ENCODE measurements around the gene EPOP. TPM values are rescaled to one million over a fixed set of nuclear protein-coding genes. Genes with fewer than 3 reads are reported as not detected.

Gene EPOP
- total RNA-seq, 1 donor from 2014 or later = 8.0 TPM

DNA sequence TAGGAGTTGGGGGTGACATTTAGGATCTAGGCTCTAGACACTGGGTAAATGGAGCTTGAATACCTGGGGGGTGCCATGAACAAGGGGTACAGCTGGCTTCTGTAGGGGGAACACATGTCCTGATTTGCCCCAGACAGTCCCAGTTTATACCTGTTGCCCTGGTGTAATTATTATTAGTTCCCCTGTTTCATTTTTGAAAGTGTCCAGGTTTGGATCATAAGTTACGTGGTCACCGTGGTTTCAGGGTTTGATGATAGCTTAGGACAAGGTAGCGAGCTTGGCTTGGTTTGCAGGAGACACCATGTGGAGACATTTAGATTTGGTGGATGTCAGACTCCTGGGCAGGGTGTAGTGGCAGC lies 35.8 kb upstream of the EPOP start:
- Histone ChIP-seq H3F3A (ENCODE audit: low read depth) (peaks cover 21% of the 10 kb centered on the region), H3K9ac (no peak overlapping the region), H4K20me1 (ENCODE audit: low read depth) (peaks cover 44% of the 10 kb centered on the region), H3K27me3 (peaks cover 25% of the 10 kb centered on the region), H3K27ac (no peak overlapping the region), H3K4me1 (peaks cover 15% of the 10 kb centered on the region), H2AFZ (replicated peaks) (no peak overlapping the region), H3K36me3 (no peaks in the 10 kb centered on the region), H3K79me2 (ENCODE audit: low read depth) (no peaks in the 10 kb centered on the region), H3K9me3 (ENCODE audit: low read depth) (no peaks in the 10 kb centered on the region), H3K4me2 (no peak overlapping the region), H3K4me3 (no peak overlapping the region)
- H3K27ac Mint-ChIP-seq = no peak overlapping the region
- no peak overlapping the region for H3K4me3 Mint-ChIP-seq
- H3K9me3 Mint-ChIP-seq = no peaks in the 10 kb centered on the region
- H3K36me3 Mint-ChIP-seq = peaks cover 7% of the 10 kb centered on the region
- no peak for DNase-seq (ENCODE audit: low spot score)
- TF ChIP-seq EZH2phosphoT487 (IDR thresholded peaks at IDR 0.05) (no peak), EZH2 (IDR thresholded peaks at IDR 0.05) (no peak)
- TF ChIP-seq, protein P1, sequence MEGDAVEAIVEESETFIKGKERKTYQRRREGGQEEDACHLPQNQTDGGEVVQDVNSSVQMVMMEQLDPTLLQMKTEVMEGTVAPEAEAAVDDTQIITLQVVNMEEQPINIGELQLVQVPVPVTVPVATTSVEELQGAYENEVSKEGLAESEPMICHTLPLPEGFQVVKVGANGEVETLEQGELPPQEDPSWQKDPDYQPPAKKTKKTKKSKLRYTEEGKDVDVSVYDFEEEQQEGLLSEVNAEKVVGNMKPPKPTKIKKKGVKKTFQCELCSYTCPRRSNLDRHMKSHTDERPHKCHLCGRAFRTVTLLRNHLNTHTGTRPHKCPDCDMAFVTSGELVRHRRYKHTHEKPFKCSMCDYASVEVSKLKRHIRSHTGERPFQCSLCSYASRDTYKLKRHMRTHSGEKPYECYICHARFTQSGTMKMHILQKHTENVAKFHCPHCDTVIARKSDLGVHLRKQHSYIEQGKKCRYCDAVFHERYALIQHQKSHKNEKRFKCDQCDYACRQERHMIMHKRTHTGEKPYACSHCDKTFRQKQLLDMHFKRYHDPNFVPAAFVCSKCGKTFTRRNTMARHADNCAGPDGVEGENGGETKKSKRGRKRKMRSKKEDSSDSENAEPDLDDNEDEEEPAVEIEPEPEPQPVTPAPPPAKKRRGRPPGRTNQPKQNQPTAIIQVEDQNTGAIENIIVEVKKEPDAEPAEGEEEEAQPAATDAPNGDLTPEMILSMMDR (IDR thresholded peaks at IDR 0.05) = no peak
- peaks cover 8% of the 10 kb centered on the region for H3K27me3 Mint-ChIP-seq (ENCODE audit: insufficient read depth, low read depth)
- peaks cover 32% of the 10 kb centered on the region for H3K4me1 Mint-ChIP-seq

DNA sequence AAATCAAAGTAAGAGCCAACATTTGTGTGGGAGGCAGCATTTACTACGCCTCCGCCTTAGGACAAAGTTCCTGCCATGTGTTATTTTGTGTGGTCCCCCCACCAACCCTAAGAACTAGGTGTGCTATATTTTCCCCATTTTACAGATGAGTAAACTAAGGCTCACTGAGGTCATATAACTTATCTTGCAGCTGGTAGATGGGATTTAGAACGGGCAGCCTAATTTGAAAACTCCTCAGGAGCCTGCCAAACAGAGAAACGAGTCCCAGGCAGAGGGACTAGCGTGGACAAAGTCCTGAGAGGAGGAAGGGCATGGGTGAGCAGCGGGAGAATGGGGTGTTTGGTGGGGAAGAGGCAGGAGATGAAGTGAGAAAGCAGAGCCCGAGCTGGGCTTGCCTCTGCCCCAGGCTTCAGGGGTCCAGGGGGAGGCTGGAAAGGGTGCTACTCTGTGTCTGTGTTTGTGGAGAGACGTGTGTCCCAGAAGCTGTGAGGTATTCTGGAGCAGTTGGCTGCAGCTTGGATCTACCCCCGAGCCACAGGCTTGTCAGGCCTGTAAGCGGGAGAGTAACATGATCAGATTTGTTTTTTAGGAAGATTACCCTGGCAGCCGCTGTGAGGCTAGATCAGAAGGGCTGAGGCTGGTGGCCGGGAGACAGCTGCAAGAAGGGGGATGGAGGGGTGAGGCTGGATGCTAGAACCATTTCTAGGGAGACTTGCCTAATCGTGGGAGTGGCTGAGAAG lies 35.3 kb upstream of the EPOP start:
- Mint-ChIP-seq H3K4me3 (no peak overlapping the region), H3K9me3 (no peaks in the 10 kb centered on the region), H3K27me3 (ENCODE audit: insufficient read depth, low read depth) (peaks cover 5% of the 10 kb centered on the region), H3K27ac (no peak overlapping the region), H3K4me1 (peaks cover 32% of the 10 kb centered on the region), H3K36me3 (peaks cover 4% of the 10 kb centered on the region)
- Histone ChIP-seq H3K27ac (no peak overlapping the region), H3K4me1 (peaks cover 9% of the 10 kb centered on the region), H3K4me2 (no peak overlapping the region), H3K36me3 (no peaks in the 10 kb centered on the region), H2AFZ (replicated peaks) (no peak overlapping the region), H3K27me3 (peaks cover 26% of the 10 kb centered on the region), H3K4me3 (no peak overlapping the region), H3K79me2 (ENCODE audit: low read depth) (no peaks in the 10 kb centered on the region), H3K9ac (no peak overlapping the region), H3K9me3 (ENCODE audit: low read depth) (no peaks in the 10 kb centered on the region), H3F3A (ENCODE audit: low read depth) (peaks cover 21% of the 10 kb centered on the region), H4K20me1 (ENCODE audit: low read depth) (peaks cover 44% of the 10 kb centered on the region)
- TF ChIP-seq, protein P1 (IDR thresholded peaks at IDR 0.05) = no peak
- TF ChIP-seq EZH2 (IDR thresholded peaks at IDR 0.05) (no peak), EZH2phosphoT487 (IDR thresholded peaks at IDR 0.05) (no peak)
- DNase-seq (ENCODE audit: low spot score) = no peak

DNA sequence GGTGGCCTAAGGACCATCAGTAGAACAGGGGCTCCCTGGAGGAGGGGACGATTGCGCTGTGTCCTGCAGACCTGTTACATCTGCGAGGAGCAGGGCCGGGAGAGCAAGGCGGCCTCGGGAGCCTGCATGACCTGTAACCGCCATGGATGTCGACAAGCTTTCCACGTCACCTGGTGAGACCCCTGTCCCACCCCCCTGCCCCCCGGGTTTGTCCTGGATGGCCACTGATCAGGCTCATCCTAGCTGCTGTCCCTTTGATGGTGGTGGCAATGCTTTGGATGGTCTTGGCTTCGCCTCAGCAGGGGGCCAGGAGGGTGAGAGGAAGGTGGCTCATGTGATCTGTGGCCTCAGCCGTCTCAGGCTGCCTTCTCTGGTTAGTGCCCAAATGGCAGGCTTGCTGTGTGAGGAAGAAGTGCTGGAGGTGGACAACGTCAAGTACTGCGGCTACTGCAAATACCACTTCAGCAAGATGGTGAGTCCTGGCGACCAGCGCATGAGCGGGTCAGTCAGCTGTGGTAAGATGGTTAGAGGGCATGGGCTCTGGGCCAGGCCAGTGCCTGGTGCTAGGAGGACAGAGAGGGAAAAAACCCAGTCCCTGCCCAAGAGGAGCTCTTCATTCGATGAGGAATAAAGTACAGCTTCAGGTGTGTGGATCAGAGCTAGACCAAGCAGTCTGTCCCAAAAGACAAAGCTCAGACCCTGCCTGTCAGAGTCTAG lies 34.5 kb upstream of the EPOP start:
- Histone ChIP-seq H3K4me3 (no peak overlapping the region), H3K4me1 (peaks cover 13% of the 10 kb centered on the region), H4K20me1 (ENCODE audit: low read depth) (peaks cover 49% of the 10 kb centered on the region), H3K9ac (no peak overlapping the region), H3K36me3 (no peaks in the 10 kb centered on the region), H3K4me2 (no peak overlapping the region), H3K79me2 (ENCODE audit: low read depth) (no peaks in the 10 kb centered on the region), H3K27ac (no peak overlapping the region), H3K9me3 (ENCODE audit: low read depth) (no peaks in the 10 kb centered on the region), H3K27me3 (peaks cover 33% of the 10 kb centered on the region), H3F3A (ENCODE audit: low read depth) (peaks cover 27% of the 10 kb centered on the region), H2AFZ (replicated peaks) (no peak overlapping the region)
- H3K4me3 Mint-ChIP-seq = no peak overlapping the region
- H3K4me1 Mint-ChIP-seq = peaks cover 35% of the 10 kb centered on the region
- DNase-seq (ENCODE audit: low spot score) = no peak
- TF ChIP-seq EZH2 (IDR thresholded peaks at IDR 0.05) (no peak), EZH2phosphoT487 (IDR thresholded peaks at IDR 0.05) (no peak)
- TF ChIP-seq, protein P1 (IDR thresholded peaks at IDR 0.05) = no peak
- peaks cover 5% of the 10 kb centered on the region for H3K27me3 Mint-ChIP-seq (ENCODE audit: insufficient read depth, low read depth)
- peaks cover 4% of the 10 kb centered on the region for H3K36me3 Mint-ChIP-seq
- H3K27ac Mint-ChIP-seq = no peak overlapping the region
- no peaks in the 10 kb centered on the region for H3K9me3 Mint-ChIP-seq

Measured in neural progenitor cell (in vitro differentiated cells).